Fibroblast of the conjunctiva (primary cell): ENCODE measurements around the gene TAS2R3.
"Not testable (repeated sequence)": the region's sequence is repeated elsewhere in the genome, so short reads cannot be mapped to it uniquely, and the experiment has no call there.

Source experiments
- DNase-seq: peaks from one replicate; pipeline ENCODE4 v3.0.0-alpha.2; 2010; ENCODE audit warnings: low read depth

Gene TAS2R3

GRCh38 chr7:141763797-141764196 lies at the start of gene TAS2R3:
TSS of gene TAS2R3 (plus strand) at chr7:141764097. CDS start at chr7:141764159, 62 bp downstream.
- DNase-seq = no peak

- no peak for DNase-seq
These were observed 49.3 kb upstream of the TAS2R3 start for GRCh38 chr7:141714571-141714970.

GRCh38 chr7:141715018-141715417 lies 48.9 kb upstream of the TAS2R3 start:
- no peak for DNase-seq

GRCh38 chr7:141715794-141716689 lies 47.9 kb upstream of the TAS2R3 start:
- no peak for DNase-seq

GRCh38 chr7:141717450-141717849 lies 46.4 kb upstream of the TAS2R3 start:
- DNase-seq = no peak

- no peak for DNase-seq
These were observed 41.4 kb upstream of the TAS2R3 start for GRCh38 chr7:141722529-141722928.

GRCh38 chr7:141729020-141729419 lies 34.9 kb upstream of the TAS2R3 start:
- DNase-seq = no peak

GRCh38 chr7:141731476-141732149 lies 32.3 kb upstream of the TAS2R3 start:
- no peak for DNase-seq

- DNase-seq = no peak
These were observed 26.6 kb upstream of the TAS2R3 start for GRCh38 chr7:141737118-141737835.

GRCh38 chr7:141737836-141738591 lies 25.9 kb upstream of the TAS2R3 start, which contains the start of gene SSBP1:
TSS of gene SSBP1 (plus strand) at chr7:141738358. CDS start at chr7:141739167, 809 bp downstream.
- peak; percentile 93 for DNase-seq

- no peak for DNase-seq
These were observed 25.3 kb upstream of the TAS2R3 start for GRCh38 chr7:141738592-141739013.

- no peak for DNase-seq
These were observed 24.6 kb upstream of the TAS2R3 start for GRCh38 chr7:141739250-141739649.

- DNase-seq = no peak
These were observed 21.7 kb upstream of the TAS2R3 start for GRCh38 chr7:141742229-141742628.

- DNase-seq = no peak
These were observed 19.8 kb upstream of the TAS2R3 start for GRCh38 chr7:141744131-141744530.

GRCh38 chr7:141748396-141748795 lies 15.5 kb upstream of the TAS2R3 start:
- no peak for DNase-seq

GRCh38 chr7:141751904-141752303 lies 12.0 kb upstream of the TAS2R3 start:
- DNase-seq = not testable (repeated sequence)

GRCh38 chr7:141752634-141753033 lies 11.3 kb upstream of the TAS2R3 start:
- DNase-seq = no peak

GRCh38 chr7:141754939-141755338 lies 9.0 kb upstream of the TAS2R3 start:
- DNase-seq = no peak

GRCh38 chr7:141770083-141770583 lies 6.2 kb downstream of the TAS2R3 start:
- DNase-seq = not testable (repeated sequence)

GRCh38 chr7:141776374-141776773 lies 12.5 kb downstream of the TAS2R3 start, which contains the start of gene TAS2R4:
TSS of gene TAS2R4 (plus strand) at chr7:141776674. CDS start at chr7:141778489, 1,815 bp downstream.
- no peak for DNase-seq
